Measurements from ENCODE around the gene PSMC4.
"Not testable (repeated sequence)": the region's sequence is repeated elsewhere in the genome, so short reads cannot be mapped to it uniquely, and the experiment has no call there.

The PSMC4 gene

GRCh38 chr19:39943586-39943985 lies 27.4 kb upstream of the PSMC4 start:
- FAIRE-seq, result no peak
- TF ChIP-seq CTCF (IDR thresholded peaks at IDR 0.05; ENCODE audit: insufficient read depth, missing control alignments), result no peak
- no peak for DNase-seq (ENCODE audit: insufficient read length, low spot score)

- no peak for FAIRE-seq
- TF ChIP-seq CTCF (IDR thresholded peaks at IDR 0.05; ENCODE audit: insufficient read depth, missing control alignments), result no peak
- DNase-seq (ENCODE audit: insufficient read length, low spot score), result no peak
These were observed 24.4 kb upstream of the PSMC4 start for GRCh38 chr19:39946532-39946931.

GRCh38 chr19:39949026-39949747 lies 21.8 kb upstream of the PSMC4 start:
- DNase-seq (ENCODE audit: insufficient read length, low spot score) (no peak), FAIRE-seq (no peak)
- TF ChIP-seq CTCF (IDR thresholded peaks at IDR 0.05; ENCODE audit: insufficient read depth, missing control alignments), result no peak

GRCh38 chr19:39951065-39951650 lies 19.8 kb upstream of the PSMC4 start:
- FAIRE-seq (no peak), DNase-seq (ENCODE audit: insufficient read length, low spot score) (no peak)
- no peak for TF ChIP-seq CTCF (IDR thresholded peaks at IDR 0.05; ENCODE audit: insufficient read depth, missing control alignments)

- no peak for TF ChIP-seq CTCF (IDR thresholded peaks at IDR 0.05; ENCODE audit: insufficient read depth, missing control alignments)
- DNase-seq (ENCODE audit: insufficient read length, low spot score) (no peak), FAIRE-seq (no peak)
These were observed 19.3 kb upstream of the PSMC4 start for GRCh38 chr19:39951686-39952085.

- no peak for TF ChIP-seq CTCF (IDR thresholded peaks at IDR 0.05; ENCODE audit: insufficient read depth, missing control alignments)
- FAIRE-seq, result no peak
- no peak for DNase-seq (ENCODE audit: insufficient read length, low spot score)
These were observed 17.1 kb upstream of the PSMC4 start for GRCh38 chr19:39953915-39954314.

- FAIRE-seq; DNase-seq (ENCODE audit: insufficient read length, low spot score): not testable (repeated sequence)
These were observed 13.1 kb upstream of the PSMC4 start for GRCh38 chr19:39957886-39958285.

GRCh38 chr19:39958942-39959341 lies 12.0 kb upstream of the PSMC4 start:
- not testable (repeated sequence) for DNase-seq (ENCODE audit: insufficient read length, low spot score); FAIRE-seq

GRCh38 chr19:39959407-39959806 lies 11.6 kb upstream of the PSMC4 start:
- not testable (repeated sequence) for FAIRE-seq; DNase-seq (ENCODE audit: insufficient read length, low spot score)
